ENCODE measurements around the gene AIG1. TPM values are rescaled to one million over a fixed set of nuclear protein-coding genes. Genes with fewer than 3 reads are reported as not detected.
"Not testable (repeated sequence)": the region's sequence is repeated elsewhere in the genome, so short reads cannot be mapped to it uniquely, and the experiment has no call there.

Gene AIG1
- total and polyA plus RNA-seq, 2 of the 13 experiments (the other 11 are each of a cell fraction or from before 2014, with no cell fraction given), result 115 to 197 TPM

- no peaks in the 10 kb centered on the region for H3K9me3 ChIP-seq (ENCODE audit: low read length)
- no peak overlapping the region for H3K4me2 ChIP-seq (ENCODE audit: low read depth, low read length)
- FAIRE-seq, result no peak
- H3K9ac ChIP-seq (ENCODE audit: insufficient read depth, low read depth, low read length), result no peak overlapping the region
- H2AFZ ChIP-seq (ENCODE audit: low read length), result no peak overlapping the region
- no peak overlapping the region for H3K27ac ChIP-seq (ENCODE audit: extremely low read length, insufficient read depth, low read length)
- 58% methylated on average over 5 of the region's 5 CpGs for WGBS (ENCODE audit: low lambda C conversion rate)
- no peaks in the 10 kb centered on the region for H3K36me3 ChIP-seq (replicated peaks in 1 of 2; ENCODE audit: control insufficient read depth in 1 of 2, insufficient read depth in 2 of 2, low read length in 2 of 2)
- no peak for ATAC-seq
- BruUV-seq (replicated peaks), result no TSS peak
- intact Hi-C loops (cut with micrococcal nuclease; ENCODE audit: unreplicated experiment), result loop anchor here (5.0 kb wide), 1 partner anchor 1513 kb away; no protein-coding TSS in a partner anchor
- ChIA-PET POLR2A (no interaction called here), CTCF (ENCODE audit: low intra/inter-chr PET ratio, low total read pairs) (no interaction called here)
- H3K4me1 ChIP-seq (ENCODE audit: insufficient read depth, low read length), result peaks cover 6% of the 10 kb centered on the region; the same call in 1 of the 2 replicates
- H3K27me3 ChIP-seq (ENCODE audit: control insufficient read depth in 1 of 2, insufficient read depth in 2 of 2, low read length in 2 of 2), result no peaks in the 10 kb centered on the region
- DNase-seq (ENCODE audit: low spot score), result no peak
- TF ChIP-seq ZNF543 (CRISPR knock-in tag; IDR thresholded peaks at IDR 0.05), result no peak
- TF ChIP-seq DBP (CRISPR knock-in tag; IDR thresholded peaks at IDR 0.05; ENCODE audit: not compliant biosample characterization), result no peak
- TF ChIP-seq MTA1 (CRISPR knock-in tag; IDR thresholded peaks at IDR 0.05; ENCODE audit: borderline replicate concordance), result no peak
- no peak for TF ChIP-seq SIX1 (CRISPR knock-in tag; IDR thresholded peaks at IDR 0.05; ENCODE audit: borderline replicate concordance)
- no peak for TF ChIP-seq CBFB (CRISPR knock-in tag; IDR thresholded peaks at IDR 0.05)
- no peak for TF ChIP-seq TP53 (CRISPR knock-in tag; conservative IDR thresholded peaks at IDR 0.05)
- TF ChIP-seq HOMEZ (CRISPR knock-in tag; IDR thresholded peaks at IDR 0.05; ENCODE audit: low read depth), result no peak
- no peak for TF ChIP-seq STAT6 (CRISPR knock-in tag; IDR thresholded peaks at IDR 0.05; ENCODE audit: borderline replicate concordance)
- TF ChIP-seq ZSCAN25 (CRISPR knock-in tag; IDR thresholded peaks at IDR 0.05), result no peak
- no peaks in the 10 kb centered on the region for H3K79me2 ChIP-seq (ENCODE audit: insufficient read depth, low read length)
- H3K4me3 ChIP-seq (replicated peaks in 1 of 3; ENCODE audit: insufficient read depth in 1 of 3, low read depth in 2 of 3, low read length in 3 of 3), result no peak overlapping the region
- in situ Hi-C loops (cut with HindIII; ENCODE audit: extremely low pct_ligation_motif_present, low pct_unique_long_range_greater_than_20kb), result no loop called here
- no peaks in the 10 kb centered on the region for H4K20me1 ChIP-seq (ENCODE audit: insufficient read depth, low read length)
Observed at GRCh38 chr6:143018955-143019354, 41.7 kb upstream of the AIG1 start.

- 64% methylated on average over 2 of the region's 2 CpGs for WGBS (ENCODE audit: low lambda C conversion rate)
- H3K4me2 ChIP-seq (ENCODE audit: low read depth, low read length); BruUV-seq (replicated peaks); H3K9ac ChIP-seq (ENCODE audit: insufficient read depth, low read depth, low read length); H3K27me3 ChIP-seq (ENCODE audit: control insufficient read depth in 1 of 2, insufficient read depth in 2 of 2, low read length in 2 of 2); FAIRE-seq; CTCF ChIA-PET (ENCODE audit: low intra/inter-chr PET ratio, low total read pairs); ATAC-seq; H4K20me1 ChIP-seq (ENCODE audit: insufficient read depth, low read length); POLR2A ChIA-PET; H3K27ac ChIP-seq (ENCODE audit: extremely low read length, insufficient read depth, low read length); H3K79me2 ChIP-seq (ENCODE audit: insufficient read depth, low read length); DNase-seq (ENCODE audit: low spot score); H2AFZ ChIP-seq (ENCODE audit: low read length); H3K4me3 ChIP-seq (replicated peaks in 1 of 3; ENCODE audit: insufficient read depth in 1 of 3, low read depth in 2 of 3, low read length in 3 of 3); H3K36me3 ChIP-seq (replicated peaks in 1 of 2; ENCODE audit: control insufficient read depth in 1 of 2, insufficient read depth in 2 of 2, low read length in 2 of 2); H3K4me1 ChIP-seq (ENCODE audit: insufficient read depth, low read length); H3K9me3 ChIP-seq (ENCODE audit: low read length): not testable (repeated sequence)
- in situ Hi-C loops (cut with HindIII; ENCODE audit: extremely low pct_ligation_motif_present, low pct_unique_long_range_greater_than_20kb) (loop anchor here (5.0 kb wide), 1 partner anchor 329 kb away; no protein-coding TSS in a partner anchor), intact Hi-C loops (cut with micrococcal nuclease; ENCODE audit: unreplicated experiment) (loop anchor here (10.0 kb wide), 1 partner anchor 546 kb away; no protein-coding TSS in a partner anchor)
Observed at GRCh38 chr6:143020862-143021261, 39.8 kb upstream of the AIG1 start.

All from HepG2 (cell line).